Articular chondrocyte of knee joint (primary cell): ENCODE results near the gene AIMP2. TPM values are rescaled to one million over a fixed set of nuclear protein-coding genes. Genes with fewer than 3 reads are reported as not detected.
A peak's percentile ranks its signal among the peaks of the same experiment; 100 is the strongest.

Experiments used
- small RNA-seq: library from RNA; depleted of rRNA; stranded (forward); fragments of <200 nt; gene quantifications from one replicate; pipeline ENCODE3, GENCODE V24; 2012
- total RNA-seq: library from RNA; depleted of rRNA; stranded (reverse); fragments of >200 nt; gene quantifications from 2 replicates; pipeline ENCODE4 v1.2.3, GENCODE V29; 2012

Gene AIMP2
- 45.8 and 47.8 TPM in 2 replicates for total RNA-seq

DNA sequence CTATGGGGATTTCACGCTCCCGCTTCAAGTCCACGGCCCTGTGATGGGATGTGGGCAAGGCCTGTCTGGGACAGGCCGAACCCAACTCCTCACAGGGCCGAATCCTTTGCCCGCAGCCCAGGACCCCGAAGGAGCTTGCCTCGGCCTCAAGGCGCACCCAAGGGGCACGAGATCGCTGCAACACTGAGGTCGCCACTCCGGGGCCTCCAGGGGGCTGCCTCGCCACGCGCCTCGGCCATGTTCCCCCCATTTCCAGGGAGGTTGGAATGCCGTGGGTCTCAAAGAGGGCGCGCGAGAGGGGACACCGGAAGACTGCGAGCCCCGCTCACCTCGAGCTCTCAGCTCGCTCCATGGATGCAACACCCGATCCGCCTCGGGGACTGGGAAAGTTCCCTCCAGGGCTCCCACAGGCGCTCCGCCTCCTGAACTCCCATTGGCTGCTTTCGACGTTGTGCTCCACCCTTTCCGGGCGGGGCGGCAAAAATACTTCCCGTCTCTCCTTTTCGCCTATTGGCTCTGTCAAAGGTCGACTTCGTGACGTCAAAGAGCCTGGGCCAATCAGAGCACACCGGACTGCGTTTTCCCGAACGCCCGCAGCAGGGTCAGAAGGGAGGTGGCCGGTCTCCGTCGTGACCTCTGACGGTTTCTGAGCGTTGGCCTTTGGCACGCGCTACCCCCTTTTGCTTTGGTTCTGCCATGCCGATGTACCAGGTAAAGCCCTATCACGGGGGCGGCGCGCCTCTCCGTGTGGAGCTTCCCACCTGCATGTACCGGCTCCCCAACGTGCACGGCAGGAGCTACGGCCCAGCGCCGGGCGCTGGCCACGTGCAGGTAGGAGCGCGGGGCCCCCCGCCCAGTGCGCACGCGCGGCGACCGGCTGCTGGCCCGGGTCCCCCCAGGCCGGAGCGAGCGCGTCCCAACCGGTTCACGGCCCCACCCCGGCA is at the start of gene AIMP2, which contains the start of gene PMS2:
Gene AIMP2 (plus strand): TSS at position 605 of the 944 bp plus-strand sequence. CDS start 92 bp downstream, at position 697.
Gene PMS2 (minus strand): TSS at position 382 of the 944 bp plus-strand sequence. CDS start 30 bp downstream, at position 352.

DNA sequence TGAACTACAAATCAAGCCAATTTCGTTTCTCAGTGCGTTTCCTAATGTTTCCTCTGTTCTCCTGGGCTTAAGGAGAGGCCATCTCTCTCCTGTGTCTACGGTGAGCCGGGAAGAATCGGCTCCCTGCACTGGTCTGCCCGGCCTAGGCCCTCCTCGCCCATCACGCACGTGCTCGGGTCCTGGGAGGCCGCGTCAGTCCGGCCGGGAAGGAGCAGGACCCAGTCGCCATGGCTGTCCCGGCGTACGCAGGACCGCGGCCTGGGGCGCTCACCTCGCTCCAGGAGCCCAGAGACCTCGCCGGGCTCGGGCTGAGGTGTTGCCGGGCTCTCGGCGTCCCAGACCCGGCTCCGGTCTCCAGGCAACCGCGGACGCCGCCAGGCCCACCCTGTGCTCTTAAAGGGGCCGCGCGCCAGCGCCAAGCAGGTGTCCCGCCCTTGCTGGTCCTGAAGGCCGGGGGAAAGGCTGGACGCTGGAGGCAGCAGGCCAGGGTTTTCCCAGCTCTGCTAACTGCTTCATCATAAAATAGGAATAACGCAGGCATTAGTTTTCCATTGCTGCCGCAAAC is 38.6 kb upstream of the AIMP2 start, which contains the start of gene RSPH10B:
Gene RSPH10B (minus strand): TSS at position 343 of the 565 bp plus-strand sequence. CDS start 3,573 bp downstream, outside the sequence.

DNA sequence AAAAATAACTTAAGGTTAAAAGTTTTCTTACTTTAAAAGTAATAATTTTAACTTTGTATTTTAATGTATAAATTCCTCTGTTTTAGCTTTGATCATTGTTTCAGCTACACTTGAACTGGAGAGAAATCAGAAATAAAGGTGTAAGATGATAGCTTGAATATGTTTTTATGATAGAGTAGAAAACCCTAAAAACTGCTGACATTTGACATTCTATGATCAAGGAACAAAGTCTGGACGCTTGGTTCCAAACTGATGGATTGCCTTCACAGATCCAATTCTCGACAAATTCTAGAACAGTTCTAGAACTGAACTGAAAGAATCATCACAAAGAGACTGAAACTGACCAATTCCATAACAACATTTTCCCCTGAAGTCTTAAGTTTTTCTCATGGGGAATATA is 21.9 kb downstream of the AIMP2 start, which contains the start of gene ANKRD61:
Gene ANKRD61 (plus strand): TSS at position 389 of the 400 bp plus-strand sequence. CDS start 0 bp downstream, at position 389.

Small RNAs within 50 kb of the gene (small RNA-seq; reads per million reads assigned to genes)
- not detected for gene RF00019
- not detected for gene RNU6-218P
- 5.5 reads per million, percentile 91 among the genes with 10 or more reads in this experiment for gene SNORA80D

Other genes with a start within 250 kb of the AIMP2 start
- gene RNF216, start 227.6 kb upstream of the AIMP2 start, total RNA-seq, result 52.8 and 57.0 TPM in 2 replicates
- not detected in 2 replicates for gene OCM, start 128.5 kb upstream of the AIMP2 start, total RNA-seq
- gene CCZ1, start 110.5 kb upstream of the AIMP2 start, total RNA-seq, result 66.6 and 123 TPM in 2 replicates
- 0.11 and 0.13 TPM in 2 replicates for gene RSPH10B, start 38.6 kb upstream of the AIMP2 start, total RNA-seq
- 25.5 and 28.1 TPM in 2 replicates for gene PMS2, start 223 bp upstream of the AIMP2 start, total RNA-seq
- 0.11 TPM in 1 of 2 replicates, not detected in the other for gene ANKRD61, start 22.1 kb downstream of the AIMP2 start, total RNA-seq
- 105 and 165 TPM in 2 replicates for gene EIF2AK1, start 49.9 kb downstream of the AIMP2 start, total RNA-seq
- 7.2 and 8.9 TPM in 2 replicates for gene USP42, start 95.7 kb downstream of the AIMP2 start, total RNA-seq